ENCODE results near the gene CERS5.

- TF ChIP-seq CTCF (IDR thresholded peaks at IDR 0.05) (no peak), EP300 (IDR thresholded peaks at IDR 0.05) (no peak)
Observed at GRCh38 chr12:50187084-50187900, 20.1 kb upstream of the CERS5 start.
